A549 (cell line): Measurements from ENCODE around the gene PSMG1.

Experiments used
- BHLHE40 ChIP-seq: IDR thresholded peaks from 2 replicates; pipeline ENCODE4 v1.6.1; 2012; ENCODE audit warnings: low read depth, low read length, inconsistent platforms
- CEBPB ChIP-seq, 2 experiments: fragments of >200 bp in 1 of 2; sonication (Bioruptor Twin) in 1 of 2; formaldehyde crosslinking in 1 of 2; IDR thresholded peaks; 2 replicates each; pipeline ENCODE4 v1.6.1; 2012 to 2016
- CTCF ChIP-seq: fragments of >200 bp; sonication (Bioruptor Twin); formaldehyde crosslinking; IDR thresholded peaks from 3 replicates; pipeline ENCODE4 v1.5.1; 2016
- EP300 ChIP-seq, 2 experiments: fragments of >200 bp; sonication (Bioruptor Twin); formaldehyde crosslinking; IDR thresholded peaks; 2 replicates in 1 of 2; 3 replicates in 1 of 2; pipeline ENCODE4 v1.6.1; 2016 to 2017
- GATA3 ChIP-seq: IDR thresholded peaks from 2 replicates; pipeline ENCODE4 v1.6.1; 2012; ENCODE audit warnings: borderline replicate concordance
- JUN ChIP-seq, 2 experiments: fragments of >200 bp; sonication (Bioruptor Twin); formaldehyde crosslinking; IDR thresholded peaks; 2 replicates in 1 of 2; 3 replicates in 1 of 2; pipeline ENCODE4 v1.6.1; 2016 to 2017
- NR3C1 ChIP-seq: fragments of >200 bp; sonication (Bioruptor Twin); formaldehyde crosslinking; IDR thresholded peaks from 3 replicates; pipeline ENCODE4 v1.6.1; 2017
- POLR2A ChIP-seq: IDR thresholded peaks from 2 replicates; pipeline ENCODE4 v1.6.1; 2012; ENCODE audit warnings: mild to moderate bottlenecking, low read length
- RFX5 ChIP-seq: fragments of 450-650 bp; IDR thresholded peaks from 2 replicates; pipeline ENCODE4 v1.7.1; 2014; ENCODE audit warnings: antibody characterized with exemption, mild to moderate bottlenecking, moderate library complexity
- SMC3 ChIP-seq: fragments of >200 bp; sonication (Bioruptor Twin); formaldehyde crosslinking; IDR thresholded peaks from 3 replicates; pipeline ENCODE4 v1.6.1; 2018; ENCODE audit warnings: inconsistent platforms
- TF ChIP-seq, protein P1 (sequence below): IDR thresholded peaks from 2 replicates; pipeline ENCODE4 v1.6.1; 2012
- TF ChIP-seq, protein P2 (sequence below): fragments of 200-600 bp; sonication (generic); IDR thresholded peaks from 2 replicates; pipeline ENCODE4 v1.6.1; 2016; ENCODE audit warnings: antibody characterized with exemption, mild to moderate bottlenecking, moderate library complexity
- TF ChIP-seq, protein P3 (sequence below): fragments of 450-650 bp; IDR thresholded peaks from 2 replicates; pipeline ENCODE4 v1.6.1; 2014; ENCODE audit warnings: antibody characterized with exemption

DNA sequence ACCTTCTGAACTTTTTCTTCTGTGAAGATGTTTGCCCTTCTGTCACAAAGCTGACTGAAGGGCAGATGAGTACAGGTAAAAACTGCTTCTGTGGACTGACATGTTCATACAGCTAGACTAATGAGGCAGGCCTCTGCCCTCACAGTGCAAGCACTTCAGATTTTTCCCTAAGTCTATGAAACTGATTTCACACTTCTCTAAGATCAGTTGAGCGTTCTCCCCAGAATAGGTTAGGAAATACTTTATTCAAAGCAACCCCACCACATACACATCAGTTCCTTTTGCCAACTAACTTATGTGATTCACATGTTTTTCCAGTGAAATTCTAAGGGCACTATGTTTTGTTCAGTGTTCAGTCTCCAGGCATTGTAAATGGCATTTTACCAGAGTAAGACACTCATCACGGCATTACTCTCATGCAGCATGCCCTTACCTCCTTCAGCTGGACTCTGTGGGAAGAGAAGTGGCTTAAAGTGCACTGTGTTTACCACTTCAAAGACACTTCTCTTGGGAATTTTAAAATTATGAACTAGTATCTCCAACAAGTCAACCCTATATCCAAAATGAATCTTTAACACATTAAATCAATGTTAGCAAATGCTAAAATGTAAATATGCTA, 5.4 kb upstream of the PSMG1 start:
- TF ChIP-seq NR3C1, result no peak
- no peak for TF ChIP-seq GATA3
- TF ChIP-seq, protein P1, sequence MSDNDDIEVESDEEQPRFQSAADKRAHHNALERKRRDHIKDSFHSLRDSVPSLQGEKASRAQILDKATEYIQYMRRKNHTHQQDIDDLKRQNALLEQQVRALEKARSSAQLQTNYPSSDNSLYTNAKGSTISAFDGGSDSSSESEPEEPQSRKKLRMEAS, result no peak
- TF ChIP-seq RFX5, result no peak
- TF ChIP-seq POLR2A, result no peak
- TF ChIP-seq CTCF, result no peak
- TF ChIP-seq, protein P2, sequence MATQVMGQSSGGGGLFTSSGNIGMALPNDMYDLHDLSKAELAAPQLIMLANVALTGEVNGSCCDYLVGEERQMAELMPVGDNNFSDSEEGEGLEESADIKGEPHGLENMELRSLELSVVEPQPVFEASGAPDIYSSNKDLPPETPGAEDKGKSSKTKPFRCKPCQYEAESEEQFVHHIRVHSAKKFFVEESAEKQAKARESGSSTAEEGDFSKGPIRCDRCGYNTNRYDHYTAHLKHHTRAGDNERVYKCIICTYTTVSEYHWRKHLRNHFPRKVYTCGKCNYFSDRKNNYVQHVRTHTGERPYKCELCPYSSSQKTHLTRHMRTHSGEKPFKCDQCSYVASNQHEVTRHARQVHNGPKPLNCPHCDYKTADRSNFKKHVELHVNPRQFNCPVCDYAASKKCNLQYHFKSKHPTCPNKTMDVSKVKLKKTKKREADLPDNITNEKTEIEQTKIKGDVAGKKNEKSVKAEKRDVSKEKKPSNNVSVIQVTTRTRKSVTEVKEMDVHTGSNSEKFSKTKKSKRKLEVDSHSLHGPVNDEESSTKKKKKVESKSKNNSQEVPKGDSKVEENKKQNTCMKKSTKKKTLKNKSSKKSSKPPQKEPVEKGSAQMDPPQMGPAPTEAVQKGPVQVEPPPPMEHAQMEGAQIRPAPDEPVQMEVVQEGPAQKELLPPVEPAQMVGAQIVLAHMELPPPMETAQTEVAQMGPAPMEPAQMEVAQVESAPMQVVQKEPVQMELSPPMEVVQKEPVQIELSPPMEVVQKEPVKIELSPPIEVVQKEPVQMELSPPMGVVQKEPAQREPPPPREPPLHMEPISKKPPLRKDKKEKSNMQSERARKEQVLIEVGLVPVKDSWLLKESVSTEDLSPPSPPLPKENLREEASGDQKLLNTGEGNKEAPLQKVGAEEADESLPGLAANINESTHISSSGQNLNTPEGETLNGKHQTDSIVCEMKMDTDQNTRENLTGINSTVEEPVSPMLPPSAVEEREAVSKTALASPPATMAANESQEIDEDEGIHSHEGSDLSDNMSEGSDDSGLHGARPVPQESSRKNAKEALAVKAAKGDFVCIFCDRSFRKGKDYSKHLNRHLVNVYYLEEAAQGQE, result no peak
- TF ChIP-seq CEBPB (IDR thresholded peaks at IDR 0.05), result no peak
- no peak for TF ChIP-seq BHLHE40
- TF ChIP-seq, protein P3, sequence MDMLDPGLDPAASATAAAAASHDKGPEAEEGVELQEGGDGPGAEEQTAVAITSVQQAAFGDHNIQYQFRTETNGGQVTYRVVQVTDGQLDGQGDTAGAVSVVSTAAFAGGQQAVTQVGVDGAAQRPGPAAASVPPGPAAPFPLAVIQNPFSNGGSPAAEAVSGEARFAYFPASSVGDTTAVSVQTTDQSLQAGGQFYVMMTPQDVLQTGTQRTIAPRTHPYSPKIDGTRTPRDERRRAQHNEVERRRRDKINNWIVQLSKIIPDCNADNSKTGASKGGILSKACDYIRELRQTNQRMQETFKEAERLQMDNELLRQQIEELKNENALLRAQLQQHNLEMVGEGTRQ, result no peak
- no peak for TF ChIP-seq EP300 (IDR thresholded peaks at IDR 0.05)
- no peak for TF ChIP-seq SMC3
- no peak for TF ChIP-seq JUN (IDR thresholded peaks at IDR 0.05)
